HG02840 (cell line): Measurements from ENCODE around the gene P2RX1.
"Not testable (repeated sequence)": the region's sequence is repeated elsewhere in the genome, so short reads cannot be mapped to it uniquely, and the experiment has no call there.

Experiments
- ATAC-seq: cut with Tn5 transposase; IDR thresholded peaks from one replicate; pipeline ENCODE4 v1.9.1; 2021; ENCODE audit warnings: mild to moderate bottlenecking, moderate library complexity, moderate number of reproducible peaks; ENCODE audit not compliant: unreplicated experiment, low FRiP score

Gene P2RX1

DNA sequence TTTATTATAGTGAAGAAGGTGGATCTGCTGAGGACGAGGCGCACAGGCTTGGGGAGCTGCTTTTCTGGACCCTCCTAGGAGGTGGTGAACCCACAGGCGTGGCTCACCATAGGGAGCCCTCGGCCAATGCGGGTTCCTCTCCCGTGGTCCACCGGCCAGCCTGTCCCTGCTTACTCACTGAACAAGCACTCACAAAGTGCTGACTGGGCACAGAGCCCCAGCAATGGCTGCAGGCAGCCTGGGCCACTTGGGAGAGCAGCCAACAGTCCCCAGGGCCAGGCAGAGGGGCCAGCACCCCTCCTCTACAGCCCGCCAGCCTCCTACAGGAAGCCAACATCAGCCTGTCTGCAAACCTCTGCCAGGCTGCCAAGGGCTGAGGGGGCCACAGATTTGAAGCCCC lies 51.1 kb downstream of the P2RX1 start:
- no peak for ATAC-seq

DNA sequence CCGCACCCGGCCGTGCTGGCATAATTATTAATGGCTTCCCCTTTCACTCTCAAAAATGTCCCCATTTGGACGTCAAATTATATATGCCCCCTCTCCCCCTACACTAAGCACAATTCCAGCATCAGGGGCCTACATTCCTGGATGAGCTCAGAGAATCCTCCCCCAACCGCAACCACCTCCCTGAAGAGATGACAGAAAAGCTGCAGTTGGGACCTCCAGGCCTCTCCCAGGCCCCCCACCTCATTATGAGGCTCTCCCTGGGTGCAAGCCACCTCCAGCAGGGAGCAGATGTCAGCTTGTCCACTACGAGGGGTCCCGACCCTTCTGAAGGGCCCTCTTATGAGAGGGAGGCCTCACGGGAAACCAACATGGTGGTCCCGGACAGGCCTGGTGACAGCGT lies 51.7 kb downstream of the P2RX1 start:
- ATAC-seq, result no peak

DNA sequence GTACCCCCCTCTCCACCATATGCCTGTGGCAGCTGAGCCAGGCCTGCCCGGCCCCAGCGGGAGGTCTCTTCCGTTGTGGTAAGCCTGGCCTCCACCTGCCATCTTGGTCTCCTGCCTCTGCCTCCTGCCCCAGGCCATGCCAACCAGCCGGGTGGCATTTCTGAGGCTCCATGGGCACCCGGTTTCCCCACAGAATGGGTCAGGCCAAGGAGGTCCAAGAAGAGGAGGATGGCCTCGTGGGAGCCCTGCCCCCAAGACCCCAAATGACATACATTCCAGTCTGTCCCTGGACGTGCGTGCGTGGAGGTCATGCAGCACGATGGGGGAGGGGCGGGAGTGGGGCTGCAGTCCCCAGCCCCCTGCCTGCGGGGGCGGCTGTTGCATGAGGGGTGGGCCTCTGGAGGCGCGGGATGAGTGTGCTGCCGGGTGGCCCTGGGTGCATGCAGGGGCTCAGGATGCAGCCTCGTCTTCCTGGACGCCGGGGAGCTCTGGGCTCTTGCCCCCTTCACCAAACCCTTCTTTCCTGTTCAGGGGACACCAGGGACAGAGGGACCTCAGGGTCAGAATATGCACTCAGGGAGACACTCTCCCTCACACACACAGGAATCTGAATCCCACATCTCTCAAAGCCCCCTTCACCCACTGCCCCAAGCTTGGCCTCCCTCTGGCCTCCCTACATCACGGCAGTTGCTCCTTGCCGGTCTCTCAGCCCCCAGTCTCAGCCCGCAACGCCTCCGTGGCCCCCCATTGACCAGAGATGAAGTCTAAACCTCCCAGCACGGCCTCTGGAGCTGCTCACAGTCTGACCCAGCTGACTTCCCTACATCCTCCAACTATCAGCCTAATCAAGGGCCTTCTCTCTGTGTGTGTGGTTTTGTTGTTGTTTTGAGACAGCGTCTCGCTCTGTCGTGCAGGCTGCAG lies 54.2 kb downstream of the P2RX1 start:
- no peak for ATAC-seq

DNA sequence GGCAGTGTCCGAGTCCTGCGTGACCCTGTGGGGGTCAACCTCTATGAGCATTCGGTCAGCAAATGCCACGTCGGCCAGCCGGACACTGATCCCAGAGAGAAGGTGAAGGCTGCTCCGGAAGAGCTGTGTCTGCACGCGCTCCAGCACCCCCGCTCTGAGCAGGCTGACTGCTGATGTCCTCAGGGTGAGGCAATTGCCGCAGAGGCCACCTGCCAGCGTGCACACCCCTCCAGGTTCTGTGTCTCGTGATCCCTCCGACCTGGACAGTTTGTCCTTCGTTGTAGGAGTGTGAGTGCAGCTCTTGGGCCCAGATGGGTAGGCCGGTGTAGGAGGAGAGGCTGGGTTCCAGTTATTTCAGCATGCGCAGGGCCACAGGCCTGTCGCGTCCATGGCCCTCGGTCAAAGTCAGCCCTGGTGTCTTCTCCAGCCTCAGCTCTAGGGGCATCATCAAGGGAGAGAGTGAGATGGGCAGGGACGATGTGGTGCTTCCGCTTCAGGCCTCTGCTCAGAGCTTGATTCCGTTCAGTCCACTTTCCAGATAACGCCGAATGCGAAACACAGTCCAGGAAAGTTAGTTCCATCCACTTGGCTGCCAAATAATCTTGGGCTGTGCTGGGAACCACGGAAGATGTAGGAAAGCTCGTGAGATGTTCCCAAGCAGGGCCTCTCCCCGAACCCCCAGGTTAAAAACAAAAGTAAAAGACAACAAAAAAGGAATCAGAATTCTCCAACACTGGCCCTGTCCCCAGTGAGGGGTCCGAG lies 55.1 kb downstream of the P2RX1 start:
- no peak for ATAC-seq

DNA sequence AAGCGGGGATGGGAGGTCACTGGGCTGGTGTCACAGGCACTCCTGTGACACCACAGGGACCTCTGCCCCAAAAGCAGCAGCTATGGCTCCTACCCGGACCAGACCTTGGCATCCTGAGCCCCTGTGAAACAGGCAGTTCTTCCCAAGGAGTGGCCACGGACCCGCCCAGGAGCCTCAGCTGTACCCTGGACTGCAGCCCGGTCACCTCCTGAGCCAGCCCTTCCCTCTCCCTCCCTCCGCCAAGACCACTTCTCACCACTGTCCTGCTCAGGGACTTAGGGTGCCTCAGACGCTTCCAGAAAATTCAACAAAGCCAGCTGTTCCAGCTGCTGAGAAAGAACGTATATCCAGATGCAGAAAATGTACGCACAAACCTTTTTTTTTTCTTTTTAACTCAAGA lies 56.3 kb downstream of the P2RX1 start:
- ATAC-seq, result no peak

DNA sequence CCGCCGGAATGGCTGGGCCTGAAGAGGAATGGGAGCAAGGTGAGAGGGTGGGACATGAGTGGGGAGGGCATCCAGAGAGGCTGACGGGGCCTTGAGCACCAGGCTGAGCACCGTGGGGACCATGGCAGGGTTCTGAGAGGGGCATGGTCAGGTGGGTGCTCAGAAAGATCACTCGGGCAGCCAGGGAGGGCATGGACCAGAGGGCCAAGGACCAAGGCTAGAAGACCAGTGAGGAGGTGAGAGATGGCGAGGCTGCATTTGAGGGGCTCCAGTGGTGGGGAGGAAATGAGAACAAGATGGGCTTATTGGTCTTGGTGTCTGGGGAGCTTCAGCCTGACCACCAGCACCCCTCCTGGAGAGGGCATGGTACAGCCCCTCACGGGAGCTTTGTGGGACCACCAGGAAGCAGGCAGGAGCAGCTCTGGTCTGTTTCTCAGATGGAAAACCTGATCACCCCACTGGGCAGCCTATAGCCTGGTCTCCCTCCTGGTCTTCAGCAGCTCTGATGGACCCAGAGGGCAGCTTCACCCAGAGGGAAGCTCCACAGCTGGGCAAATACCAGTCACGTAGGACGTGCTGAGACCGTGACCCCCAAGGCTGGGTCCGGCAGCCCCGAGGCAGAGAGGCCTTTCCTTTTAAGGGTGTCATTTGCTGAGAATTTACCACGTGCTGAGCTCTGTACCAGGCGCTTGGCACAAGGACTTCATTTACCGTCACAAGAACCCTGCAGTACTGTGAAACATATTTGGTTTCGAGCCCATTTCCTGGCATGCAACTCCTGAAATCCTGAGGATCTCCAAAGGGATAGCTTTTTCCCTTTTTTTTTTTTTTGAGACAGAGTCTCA lies 58.8 kb downstream of the P2RX1 start:
- ATAC-seq, result no peak

DNA sequence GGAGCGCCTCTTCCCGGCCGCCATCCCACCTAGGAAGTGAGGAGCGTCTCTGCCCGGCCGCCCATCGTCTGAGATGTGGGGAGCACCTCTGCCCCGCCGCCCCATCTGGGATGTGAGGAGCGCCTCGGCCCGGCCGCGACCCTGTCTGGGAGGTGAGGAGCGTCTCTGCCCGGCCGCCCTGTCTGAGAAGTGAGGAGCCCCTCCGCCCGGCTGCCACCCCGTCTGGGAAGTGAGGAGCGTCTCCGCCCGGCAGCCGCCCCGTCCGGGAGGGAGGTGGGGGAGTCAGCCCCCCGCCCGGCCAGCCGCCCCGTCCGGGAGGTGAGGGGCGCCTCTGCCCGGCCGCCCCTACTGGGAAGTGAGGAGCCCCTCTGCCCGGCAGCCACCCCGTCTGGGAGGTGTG lies 62.1 kb downstream of the P2RX1 start:
- not testable (repeated sequence) for ATAC-seq

DNA sequence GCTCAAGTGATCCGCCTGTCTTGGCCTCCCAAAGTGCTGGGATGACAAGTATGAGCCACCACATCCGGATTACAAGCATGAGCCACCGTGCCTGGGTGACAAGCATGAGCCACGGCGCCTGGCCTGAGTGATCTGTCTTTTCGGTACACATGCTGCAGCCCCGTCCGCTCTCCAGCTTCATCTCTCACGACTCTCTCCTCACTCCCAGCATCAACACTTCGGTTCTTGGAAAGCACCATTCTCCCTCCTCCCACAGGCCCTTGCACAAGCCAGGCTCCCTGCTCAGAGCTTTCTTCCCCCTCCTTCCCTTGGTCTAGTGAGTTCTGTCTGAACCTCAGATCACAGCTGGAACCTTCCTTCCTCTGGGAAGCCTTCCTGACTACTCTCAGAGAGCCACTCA lies 63.7 kb downstream of the P2RX1 start:
- ATAC-seq, result no peak

DNA sequence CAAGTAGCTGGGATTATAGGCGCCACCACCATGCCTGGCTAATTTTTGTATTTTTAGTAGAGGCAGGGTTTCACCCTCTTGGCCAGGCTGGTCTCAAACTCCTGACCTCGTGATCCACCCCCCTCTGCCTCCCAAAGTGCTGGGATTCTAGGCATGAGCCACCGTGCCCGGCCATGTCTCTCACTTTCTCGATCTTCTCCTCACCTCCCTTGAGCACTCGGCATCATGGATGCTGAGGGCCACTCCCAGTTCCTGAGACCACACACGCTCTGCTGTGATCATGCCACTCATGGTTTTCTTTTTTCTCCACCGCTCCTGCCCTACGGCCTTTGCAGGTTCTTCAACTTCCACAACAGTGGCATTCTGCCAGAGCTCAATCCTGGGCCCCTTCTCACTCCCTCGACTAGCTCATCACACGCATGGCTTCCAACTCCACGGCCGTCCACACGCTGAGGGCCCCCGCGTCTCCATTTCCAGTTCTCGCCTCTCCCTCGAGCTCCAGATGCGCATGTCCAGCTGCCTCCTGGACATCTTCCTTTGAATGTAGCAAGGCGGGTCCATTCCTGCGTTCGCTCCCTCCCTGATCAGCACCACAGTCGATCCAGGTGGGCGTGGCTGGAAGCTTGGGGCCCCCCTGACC lies 64.7 kb downstream of the P2RX1 start:
- no peak for ATAC-seq

DNA sequence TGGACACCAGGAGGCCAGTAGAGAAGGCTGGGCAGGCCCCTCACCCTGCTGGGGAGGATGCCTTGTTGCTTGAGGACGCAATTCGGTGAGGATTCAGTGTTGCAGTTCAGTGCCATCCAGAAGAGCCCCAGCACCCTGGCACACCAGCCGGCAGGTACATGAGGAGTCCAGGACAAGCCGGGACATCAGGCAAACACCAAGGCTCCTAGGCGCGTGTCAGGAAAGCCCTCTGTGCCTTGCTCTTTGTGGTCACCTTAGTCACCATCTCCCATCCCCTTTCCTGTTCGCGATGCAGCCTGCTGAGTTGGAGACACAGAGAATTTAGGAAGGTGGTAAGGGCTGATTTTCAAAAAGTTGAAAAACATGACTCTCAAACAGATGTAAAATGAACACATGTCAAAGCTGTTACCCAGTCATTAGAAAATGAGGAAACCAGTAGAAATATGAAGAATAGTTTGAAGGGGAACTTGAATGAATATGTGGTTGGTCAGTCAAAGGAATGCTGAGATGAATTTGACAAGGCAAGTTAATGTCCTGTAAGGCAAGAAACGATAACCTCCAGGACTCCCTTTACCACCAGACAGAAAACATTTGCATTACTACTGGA lies 67.9 kb downstream of the P2RX1 start:
- ATAC-seq, result no peak

DNA sequence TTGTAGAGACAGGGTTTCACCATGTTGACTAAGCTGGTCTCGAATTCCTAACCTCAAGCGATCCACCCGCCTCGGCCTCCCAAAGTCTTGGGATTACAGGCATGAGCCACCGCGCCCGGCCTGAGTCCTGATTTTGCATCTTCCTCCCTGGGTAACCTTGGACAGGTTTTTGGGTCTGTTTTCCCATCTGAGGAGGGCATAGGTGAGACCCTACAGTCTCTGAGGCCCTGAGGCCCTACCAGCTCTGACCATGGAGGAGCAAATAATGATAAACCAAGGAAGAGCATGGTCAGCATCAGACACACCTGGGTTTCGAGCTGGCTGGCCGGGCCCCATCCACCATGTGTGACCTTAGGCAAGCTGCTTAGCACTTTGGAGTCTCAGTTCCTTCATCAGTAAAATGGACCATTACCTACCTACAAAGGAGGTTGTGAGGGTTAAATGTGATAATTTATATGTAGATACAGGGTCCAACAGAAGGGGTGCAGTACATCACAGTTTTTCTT lies 69.0 kb downstream of the P2RX1 start:
- ATAC-seq, result no peak
